DND-41 (cell line): Measurements from ENCODE around the gene ZNF827.

Experiments used
- EZH2 ChIP-seq: IDR thresholded peaks from 3 replicates; pipeline ENCODE4 v1.6.1; 2012; ENCODE audit warnings: borderline replicate concordance, low read depth, mild to moderate bottlenecking, moderate library complexity, low read length, inconsistent platforms; ENCODE audit not compliant: severe bottlenecking
- TF ChIP-seq, protein P1 (sequence below): IDR thresholded peaks from 2 replicates; pipeline ENCODE4 v1.5.1; 2012; ENCODE audit warnings: borderline replicate concordance, low read length, moderate library complexity, mild to moderate bottlenecking; ENCODE audit not compliant: poor library complexity, severe bottlenecking; ENCODE audit errors: extremely low read depth

GRCh38 chr4:145873901-145874300 lies 64.7 kb downstream of the ZNF827 start:
- no peak for TF ChIP-seq EZH2
- TF ChIP-seq, protein P1, sequence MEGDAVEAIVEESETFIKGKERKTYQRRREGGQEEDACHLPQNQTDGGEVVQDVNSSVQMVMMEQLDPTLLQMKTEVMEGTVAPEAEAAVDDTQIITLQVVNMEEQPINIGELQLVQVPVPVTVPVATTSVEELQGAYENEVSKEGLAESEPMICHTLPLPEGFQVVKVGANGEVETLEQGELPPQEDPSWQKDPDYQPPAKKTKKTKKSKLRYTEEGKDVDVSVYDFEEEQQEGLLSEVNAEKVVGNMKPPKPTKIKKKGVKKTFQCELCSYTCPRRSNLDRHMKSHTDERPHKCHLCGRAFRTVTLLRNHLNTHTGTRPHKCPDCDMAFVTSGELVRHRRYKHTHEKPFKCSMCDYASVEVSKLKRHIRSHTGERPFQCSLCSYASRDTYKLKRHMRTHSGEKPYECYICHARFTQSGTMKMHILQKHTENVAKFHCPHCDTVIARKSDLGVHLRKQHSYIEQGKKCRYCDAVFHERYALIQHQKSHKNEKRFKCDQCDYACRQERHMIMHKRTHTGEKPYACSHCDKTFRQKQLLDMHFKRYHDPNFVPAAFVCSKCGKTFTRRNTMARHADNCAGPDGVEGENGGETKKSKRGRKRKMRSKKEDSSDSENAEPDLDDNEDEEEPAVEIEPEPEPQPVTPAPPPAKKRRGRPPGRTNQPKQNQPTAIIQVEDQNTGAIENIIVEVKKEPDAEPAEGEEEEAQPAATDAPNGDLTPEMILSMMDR: no peak
